HTR-8/SVneo (cell line): ENCODE results near the gene AQP12A.

Experiments
- DNase-seq: peaks from one replicate; pipeline ENCODE4 v3.0.0; 2011; ENCODE audit warnings: low spot score, mixed read lengths; ENCODE audit not compliant: insufficient read length
- FAIRE-seq: peaks from 2 replicates; lab custom pipeline; 2011; peaks lifted over from hg19 to GRCh38; lab: Jason Lieb, UNC

Gene AQP12A

DNA sequence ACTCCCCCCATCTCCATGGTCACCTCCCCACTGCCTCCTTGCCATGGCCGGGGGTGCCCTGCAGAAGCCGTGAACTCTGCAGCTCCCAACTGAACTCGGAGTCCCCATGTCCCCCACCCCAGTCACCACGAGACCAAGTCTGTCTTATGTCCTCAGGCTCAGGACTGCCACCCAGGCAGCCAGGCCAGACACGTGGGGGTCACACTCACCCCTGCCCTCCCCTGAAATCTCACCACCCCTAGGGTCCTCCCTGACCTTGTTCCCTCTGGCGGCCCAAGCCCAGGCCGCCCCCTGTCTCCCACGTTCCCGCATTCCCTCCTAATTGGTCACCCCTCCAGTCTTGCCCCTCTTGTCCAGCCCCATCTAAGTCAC, 11.0 kb downstream of the AQP12A start:
- FAIRE-seq (no peak), DNase-seq (no peak)

DNA sequence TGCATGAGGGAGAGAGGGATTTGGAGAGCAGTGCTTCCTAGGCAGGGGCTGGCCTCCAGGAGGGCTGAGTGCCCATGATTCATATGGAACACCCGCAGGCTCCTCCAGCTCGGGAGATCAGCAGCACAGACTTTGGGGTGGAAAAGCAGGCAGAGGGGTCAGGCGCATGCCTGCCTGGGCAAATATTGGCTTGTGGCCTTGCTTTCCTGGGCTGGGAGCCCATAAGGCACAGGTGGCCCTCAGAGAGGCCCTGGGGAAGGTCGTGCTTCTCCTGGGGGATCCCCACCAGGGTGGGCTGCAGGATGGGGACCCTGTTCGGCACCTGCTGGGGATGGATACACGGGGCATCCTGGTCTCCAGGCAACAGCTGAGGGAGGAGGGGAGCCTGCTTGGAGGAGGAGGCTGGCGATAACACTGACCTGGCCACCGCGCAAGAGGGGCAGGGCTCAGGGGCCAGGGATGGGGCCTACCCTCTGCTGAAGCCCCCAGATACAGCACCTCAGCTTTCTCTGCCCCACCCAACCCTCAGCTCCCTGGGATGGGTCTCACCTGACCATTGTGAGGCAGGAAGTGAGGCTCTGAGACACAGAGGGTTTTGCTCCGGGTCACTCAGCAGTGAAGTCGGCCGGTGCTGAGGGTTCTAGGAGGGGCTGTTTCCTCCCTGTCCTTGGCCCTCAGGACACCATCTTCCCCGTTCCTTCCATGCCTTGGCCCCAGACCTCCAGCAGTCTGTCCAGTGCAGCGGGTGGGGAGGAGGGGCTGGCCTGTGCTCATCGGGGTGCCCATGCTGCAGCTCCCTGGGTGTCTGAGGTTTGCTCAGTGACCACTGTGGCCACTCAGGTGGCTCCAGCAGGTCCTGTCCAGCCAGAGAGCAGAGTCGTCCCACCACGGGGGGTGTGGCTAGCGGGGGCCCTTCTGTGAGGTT, 12.0 kb downstream of the AQP12A start:
- FAIRE-seq (no peak), DNase-seq (no peak)

DNA sequence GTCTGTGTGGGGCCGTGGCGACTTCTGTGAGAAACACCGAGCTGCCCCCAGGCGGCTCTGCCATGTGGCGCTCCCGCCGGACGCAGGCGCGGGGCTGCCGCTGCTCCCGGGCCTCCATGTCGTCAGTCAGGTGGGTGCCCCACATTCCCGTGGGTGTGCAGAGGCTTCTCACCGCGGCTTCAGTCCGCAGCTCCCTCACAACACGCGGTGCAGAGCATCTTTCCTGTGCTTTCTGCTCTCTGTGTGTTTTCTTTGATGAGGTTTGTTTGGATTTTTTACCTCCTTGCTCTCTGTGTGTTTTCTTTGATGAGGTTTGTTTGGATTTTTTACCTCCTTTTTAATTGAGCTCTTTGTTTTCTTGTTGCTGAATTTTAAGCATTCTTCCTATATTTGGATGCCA, 13.0 kb downstream of the AQP12A start:
- FAIRE-seq (no peak), DNase-seq (no peak)

DNA sequence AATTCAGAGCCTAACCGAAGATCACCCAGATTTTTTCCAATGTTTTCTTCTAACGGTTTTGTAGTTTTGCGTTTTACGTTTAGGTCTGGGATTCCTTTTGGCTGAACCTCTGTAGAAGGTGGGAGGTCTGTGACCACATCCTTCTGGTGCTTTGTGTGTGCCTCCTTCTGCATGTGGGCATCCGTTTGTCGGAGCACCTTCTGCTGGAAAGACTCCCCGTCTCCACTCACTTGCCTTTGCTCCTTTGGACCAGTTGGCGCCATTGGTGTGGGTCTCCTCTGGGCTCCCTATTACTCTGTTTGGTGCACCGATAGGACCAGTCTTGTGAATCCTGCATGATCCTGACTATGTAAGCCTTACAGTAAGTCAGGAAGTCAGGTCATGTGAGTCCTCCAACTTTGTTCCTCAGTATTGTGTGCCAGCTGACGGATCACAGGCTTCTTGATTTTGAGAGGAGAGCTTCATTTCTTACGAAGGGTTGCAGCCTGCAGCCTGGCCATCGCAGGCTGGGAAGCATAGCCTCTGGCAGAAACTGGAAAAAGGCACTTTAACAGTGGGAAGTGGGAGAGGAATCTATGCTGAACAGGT, 13.6 kb downstream of the AQP12A start:
- DNase-seq (no peak), FAIRE-seq (no peak)

DNA sequence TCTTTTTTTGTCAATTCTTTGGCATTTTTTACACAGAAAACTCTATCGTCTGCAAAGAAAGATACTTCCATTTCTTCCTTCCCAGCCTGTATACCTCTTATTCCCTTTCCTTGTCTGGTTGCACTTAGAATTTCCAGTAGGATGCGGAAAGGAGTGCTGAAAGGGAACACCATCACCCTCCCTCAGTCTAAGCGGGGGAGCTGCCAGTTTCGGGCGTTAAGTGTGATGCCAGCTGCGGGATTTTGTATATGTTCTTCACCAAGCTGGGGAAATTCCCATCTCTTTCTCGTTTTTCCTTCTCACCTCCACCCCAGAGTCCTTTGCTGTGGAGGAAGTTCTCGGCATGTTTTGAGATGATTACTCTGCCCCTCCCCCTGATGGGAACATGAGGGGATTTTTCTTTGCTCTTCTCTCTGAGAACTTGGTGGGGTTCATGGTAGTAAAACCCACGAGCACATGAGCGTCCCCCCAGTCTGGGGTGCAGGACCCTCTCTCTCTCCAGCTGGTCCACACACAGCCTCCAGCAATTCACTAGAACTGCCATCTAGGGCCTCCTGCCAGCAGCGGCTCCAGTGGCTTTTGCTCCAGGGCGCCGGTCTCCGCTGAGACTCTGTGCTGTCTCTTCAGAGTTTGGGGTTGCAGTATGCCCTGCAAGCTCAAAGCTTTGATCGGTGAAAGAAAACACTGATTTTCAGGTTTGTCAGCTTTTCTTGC, 15.5 kb downstream of the AQP12A start:
- FAIRE-seq (no peak), DNase-seq (no peak)

DNA sequence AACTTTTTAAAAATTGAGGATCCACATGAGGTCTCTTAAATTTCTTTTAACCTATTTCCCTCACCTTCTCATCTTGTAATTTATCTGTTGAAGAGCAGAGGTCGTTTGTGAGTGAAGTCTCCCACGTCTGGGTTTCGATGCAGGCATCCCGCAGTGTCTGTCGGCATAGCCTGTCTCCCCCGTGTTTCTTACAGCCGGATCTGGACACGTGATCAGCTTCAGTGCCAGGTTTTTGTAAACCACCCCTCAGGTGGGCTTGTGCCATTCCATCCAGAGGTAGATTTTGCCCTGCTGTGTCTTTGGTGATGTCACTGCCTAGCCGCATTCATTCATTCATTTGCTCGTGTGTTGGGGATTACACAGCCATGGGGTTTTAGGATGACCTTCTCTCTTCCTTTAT, 16.2 kb downstream of the AQP12A start:
- FAIRE-seq, result no peak

DNA sequence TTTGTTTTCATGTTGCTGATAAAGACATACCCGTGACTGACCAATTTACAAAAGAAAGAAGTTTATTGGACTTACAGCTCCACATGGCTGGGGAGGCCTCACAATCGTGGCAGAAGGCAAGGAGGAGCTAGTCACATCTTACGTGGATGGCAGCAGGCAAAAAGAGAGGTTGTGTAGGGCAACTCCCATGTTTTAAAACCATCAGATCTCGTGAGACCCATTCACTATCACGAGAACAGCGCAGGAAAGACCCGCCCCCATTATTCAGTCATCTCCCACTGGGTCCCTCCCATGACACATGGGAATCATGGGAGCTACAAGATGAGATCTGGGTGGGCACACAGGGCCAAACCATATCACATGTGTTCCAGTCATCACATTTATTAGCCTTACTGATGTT, 16.8 kb downstream of the AQP12A start:
- FAIRE-seq, result no peak
- DNase-seq, result no peak

More for the DNA sequence above, 16.2 kb downstream of the AQP12A start:
- no peak for DNase-seq

DNA sequence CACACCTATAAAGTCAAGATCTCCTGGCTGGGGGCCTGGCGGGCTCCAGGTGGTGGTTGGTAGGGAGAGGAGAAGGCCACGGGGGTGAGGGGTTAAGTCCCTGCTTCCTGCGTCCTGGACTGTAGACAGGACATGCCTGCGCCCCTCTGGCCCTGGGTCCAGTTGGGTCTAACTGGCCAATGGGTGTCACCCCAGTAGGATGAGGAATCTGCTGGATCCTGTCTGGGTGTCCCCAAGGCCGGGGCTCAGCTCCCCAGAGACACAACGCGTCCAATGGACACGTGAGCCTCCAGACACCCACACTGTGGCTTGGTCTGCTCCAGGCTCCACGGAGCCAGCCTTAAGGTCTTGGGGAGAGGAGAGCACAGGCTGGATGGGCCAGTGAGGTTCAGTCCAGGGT, 19.6 kb downstream of the AQP12A start:
- no peak for DNase-seq
- FAIRE-seq, result no peak

DNA sequence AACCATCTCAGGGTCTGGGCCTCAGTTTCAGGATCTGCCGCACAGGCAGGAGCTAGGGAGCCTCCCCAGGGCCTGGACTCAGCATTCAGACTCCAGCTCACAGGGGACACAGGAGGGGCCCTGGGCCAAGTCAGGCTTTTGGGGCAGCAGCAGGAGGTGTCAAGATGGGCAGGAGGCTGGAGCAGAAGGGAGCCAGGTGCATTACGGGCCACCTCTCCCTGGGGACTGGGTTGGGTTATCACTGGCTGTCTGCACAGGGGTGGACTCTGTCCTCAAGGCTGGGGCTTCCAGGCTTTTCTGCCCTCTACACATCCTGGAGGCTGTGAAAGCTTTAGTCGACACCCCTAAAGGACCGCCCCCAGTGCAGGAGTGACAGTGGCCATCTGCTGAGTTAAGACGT, 20.0 kb downstream of the AQP12A start:
- FAIRE-seq, result no peak
- no peak for DNase-seq

DNA sequence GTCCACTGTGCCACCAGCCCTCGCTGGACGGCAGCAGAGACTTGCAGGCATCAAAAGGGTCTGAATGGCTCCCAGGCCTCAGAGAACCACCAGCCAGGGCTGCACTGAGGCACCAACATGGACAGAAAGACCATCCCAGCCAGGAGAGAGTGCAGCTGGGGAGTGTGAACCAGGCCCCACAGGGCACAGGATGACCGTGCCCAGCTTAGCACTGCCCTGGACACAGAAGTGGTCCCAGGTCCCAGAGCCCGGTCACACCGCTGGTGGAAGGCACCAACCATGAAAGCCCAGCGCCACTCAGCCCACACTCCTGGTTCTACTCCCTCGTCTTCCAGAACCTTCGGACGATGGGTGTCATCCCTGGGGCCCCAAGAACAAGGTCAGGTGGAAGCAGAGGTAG, 20.5 kb downstream of the AQP12A start:
- FAIRE-seq, result no peak
- no peak for DNase-seq

DNA sequence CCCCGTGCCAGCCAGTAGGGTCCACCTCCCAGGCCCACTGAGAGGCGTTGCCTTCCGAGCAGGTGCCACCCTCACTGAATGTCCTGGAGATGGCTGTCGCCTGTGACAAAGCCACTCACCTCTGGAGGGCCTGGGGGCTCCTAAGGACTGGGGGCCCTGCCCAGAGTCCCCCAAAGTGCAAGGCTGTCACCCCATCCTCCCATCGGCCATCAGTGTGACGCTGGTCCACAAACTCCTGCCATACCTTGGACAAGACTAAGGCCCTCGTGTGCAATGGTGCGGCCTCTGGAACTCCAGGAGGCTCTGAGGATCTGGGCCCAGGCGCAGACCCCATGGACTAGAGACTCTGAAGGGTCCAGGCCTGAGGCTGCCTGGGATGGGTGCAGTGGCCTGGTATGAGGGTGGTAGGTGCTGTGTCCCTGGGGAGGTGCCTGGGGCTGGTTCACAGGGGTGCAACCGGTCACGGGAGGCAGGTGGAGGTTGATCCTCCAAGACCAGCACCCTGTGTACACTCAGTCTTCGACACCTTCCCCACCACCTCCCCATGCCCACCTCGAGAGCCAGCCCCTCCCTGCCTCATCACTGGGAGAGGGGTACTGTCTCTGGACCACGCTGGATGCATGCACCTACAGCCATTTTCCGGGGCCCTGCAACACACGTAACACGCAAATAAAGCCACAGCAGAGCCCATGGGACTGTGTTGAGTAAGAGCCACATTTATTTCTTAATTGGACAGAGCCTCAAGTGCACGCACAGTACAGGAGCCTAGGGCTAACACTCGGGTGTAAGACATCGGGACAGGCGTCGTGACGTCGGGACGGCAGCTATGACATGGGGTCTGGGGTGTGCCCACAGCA, 21.6 kb downstream of the AQP12A start:
- DNase-seq (no peak), FAIRE-seq (no peak)

DNA sequence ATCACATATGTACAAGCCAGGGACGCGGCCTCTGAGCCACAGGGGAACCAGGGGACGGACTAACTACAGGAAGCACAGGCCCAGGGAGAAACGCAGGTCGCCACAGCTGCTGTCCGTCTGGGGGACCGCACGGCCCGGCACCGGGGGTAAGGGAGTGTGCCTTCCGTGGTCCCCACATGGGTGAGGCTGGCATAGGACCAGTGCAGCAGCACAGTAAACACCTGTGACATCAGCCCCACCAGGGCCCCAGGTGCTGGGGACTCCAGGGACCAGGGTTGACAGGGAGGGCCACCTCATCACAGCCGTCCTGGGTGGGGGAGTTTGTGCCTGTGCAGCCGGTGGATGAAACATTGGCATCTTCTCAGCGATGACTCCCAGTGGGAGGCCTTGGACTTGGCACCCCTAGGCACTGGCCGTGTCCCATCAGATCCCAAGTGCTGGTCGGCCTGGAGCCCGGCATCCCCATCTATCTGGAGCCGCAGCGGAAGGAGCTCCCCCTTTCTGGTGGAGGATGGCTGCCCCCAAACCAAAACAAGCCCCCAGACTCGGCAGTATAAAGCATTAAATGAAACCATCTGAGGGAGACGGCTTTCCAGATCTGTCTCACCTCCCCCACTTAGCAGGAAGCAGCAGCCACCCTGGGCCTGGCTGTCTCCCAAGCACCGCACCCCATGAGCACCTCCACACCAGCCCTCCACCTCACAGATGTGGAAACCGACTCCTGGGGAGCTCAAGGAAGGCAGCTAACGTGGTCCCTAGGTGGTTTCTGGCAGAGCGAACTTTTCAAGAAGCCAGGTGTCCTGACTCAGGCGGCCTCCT, 22.5 kb downstream of the AQP12A start:
- DNase-seq, result no peak
- no peak for FAIRE-seq

DNA sequence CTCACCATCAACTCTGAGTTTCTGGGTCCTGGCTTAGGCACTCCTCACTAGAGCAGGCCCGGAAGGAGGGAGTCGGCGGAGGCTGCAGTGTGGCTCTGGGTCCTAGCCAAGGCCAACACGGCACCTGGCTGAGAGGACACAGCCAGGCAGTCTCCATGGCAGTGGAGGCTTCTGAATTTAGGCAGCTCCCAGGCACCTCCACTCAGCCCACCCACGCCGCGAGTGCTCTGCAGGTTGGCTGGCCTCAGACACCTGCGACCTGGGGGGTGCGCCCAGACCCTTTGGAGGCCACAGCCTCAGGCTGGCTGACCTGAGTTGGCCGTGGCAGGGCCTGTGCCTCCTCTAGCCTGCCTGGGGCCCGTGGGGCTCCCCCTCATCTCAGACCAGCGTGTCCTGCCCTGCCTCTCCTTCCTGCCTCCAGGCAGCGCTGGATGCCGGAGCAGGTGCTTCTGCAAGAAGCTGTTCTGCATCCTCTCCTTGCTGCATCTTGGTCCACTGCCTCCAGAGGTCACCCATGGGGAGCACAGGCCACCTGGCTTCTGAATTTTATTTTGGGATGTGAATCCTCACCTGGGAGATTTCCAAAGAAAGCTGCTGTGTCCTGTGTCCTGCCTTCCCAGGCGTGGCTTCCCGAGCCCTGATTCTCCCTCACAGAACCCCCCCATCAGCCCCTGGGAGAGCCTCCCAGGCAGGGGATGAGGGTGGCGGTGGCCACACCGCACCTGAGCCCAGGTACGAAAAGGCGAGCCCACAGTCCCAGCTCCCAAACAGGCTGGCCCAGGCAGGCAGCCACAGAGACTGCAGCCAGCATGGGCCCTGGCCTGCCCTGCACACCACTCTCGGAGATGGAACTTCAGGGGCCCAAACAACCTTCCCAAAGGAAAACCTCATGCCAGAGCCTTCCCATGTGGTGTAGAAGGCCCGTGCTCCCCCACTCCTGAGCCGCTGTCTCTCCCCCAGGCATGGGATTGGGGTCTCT, 23.4 kb downstream of the AQP12A start:
- FAIRE-seq (no peak), DNase-seq (no peak)

DNA sequence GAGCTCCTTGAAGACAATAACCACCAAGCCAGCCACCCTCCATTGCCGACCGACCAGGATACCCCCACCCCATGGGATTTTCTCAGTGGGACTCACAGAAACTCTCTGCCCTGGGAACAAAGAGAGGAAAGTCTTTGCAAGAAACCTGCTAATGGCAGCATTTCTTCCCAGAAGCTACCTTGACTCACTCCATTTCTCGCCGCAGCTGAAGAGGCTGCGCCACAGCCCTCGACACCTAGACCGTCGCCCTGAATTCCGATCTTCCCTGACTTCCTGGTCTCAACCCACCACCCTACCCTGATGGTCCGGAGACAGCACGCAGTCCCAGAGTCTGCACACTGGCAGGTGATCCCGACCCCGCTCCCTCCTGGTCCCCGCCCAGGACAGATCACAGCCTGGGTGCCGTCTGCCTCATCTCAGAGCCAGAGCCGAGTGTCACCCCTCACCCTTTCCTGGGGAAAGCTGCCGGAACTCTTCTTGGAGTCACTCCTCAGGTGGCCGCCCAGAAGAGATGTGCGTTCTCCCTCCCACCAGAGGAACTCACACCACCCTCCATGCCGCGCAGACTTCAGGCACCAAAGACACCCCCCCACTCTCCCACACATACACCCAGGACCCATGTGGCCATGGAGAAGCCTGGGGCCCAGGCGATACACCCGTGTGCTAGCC, 24.6 kb downstream of the AQP12A start:
- DNase-seq, result no peak
- no peak for FAIRE-seq

DNA sequence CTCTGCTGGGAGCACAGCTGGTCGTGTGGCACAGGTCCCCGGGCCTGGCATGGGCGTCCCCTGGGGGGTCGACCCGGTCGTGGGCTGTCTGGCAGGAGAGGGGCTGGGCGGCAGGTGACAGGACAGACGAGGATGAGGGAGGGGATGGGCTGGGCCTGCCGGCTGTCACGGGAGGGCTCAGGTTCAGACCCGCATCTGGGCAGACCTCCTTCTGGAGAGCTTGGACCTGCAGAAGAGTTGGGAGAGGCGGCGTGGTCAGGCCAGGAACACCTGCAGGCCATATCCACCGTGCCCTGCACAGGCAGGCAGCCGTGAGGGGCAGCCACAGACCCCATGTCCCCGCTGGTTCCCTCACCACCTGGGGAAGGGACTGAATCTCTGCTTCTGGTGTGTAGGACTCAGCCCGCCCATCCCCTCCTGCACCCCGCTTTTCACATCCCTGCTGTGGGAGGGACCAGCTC, 25.5 kb downstream of the AQP12A start:
- no peak for FAIRE-seq

DNA sequence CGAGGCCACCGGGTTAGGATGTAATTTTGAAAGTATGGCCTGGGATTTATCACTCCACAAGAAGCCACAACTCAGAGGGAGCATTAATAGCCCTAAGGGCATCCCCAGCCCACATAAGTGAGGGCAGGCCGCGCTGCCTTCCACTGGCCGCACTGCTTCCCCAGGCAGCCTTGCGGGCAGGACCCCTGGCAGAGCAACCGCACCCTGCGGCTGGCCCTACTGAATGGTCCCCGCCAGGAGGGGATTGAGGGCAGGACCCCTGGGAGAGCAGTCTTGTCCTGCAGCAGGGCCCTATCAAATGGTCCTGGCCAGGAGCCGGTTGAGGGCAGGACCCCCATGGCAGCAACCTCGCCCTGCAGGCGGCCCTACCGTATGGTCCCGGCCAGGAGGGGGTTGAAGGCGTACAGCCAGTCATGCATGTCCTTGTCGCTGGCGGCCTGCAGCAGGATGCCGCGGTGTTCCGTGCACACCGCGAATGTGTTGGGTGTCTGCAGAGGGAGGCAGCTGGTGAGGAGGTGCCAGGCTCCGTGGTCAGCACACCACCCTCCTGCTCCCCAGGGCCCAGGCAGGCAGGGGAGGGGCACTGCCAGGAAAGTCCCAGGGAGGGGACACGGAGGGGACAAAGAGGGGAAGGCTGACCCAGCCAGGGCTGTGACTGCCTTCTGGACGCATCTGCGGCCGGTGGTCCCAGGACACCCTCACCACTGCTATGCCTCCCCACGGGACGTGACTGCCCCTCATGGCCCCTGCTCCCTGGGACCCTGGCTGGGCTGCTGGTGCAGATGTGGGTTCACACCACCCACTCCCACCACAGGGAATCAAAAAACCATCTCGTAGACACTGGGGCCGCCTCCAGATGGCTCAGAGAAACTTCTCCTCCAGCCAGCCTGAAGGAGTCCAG, 26.3 kb downstream of the AQP12A start:
- FAIRE-seq (no peak), DNase-seq (no peak)

More for the DNA sequence above, 25.5 kb downstream of the AQP12A start:
- DNase-seq, result no peak
